GM23338 (cell line): ENCODE results near the gene ITPRID1. TPM values are rescaled to one million over a fixed set of nuclear protein-coding genes. Genes with fewer than 3 reads are reported as not detected.

Source experiments
- ATAC-seq: fragments of 200-7000 bp; cut with Tn5 transposase; 3 replicates; pipeline ENCODE4 v1.9.1; 2020
- DNase-seq: peaks from one replicate; pipeline ENCODE4 v3.0.0-alpha.2; 2015; ENCODE audit warnings: low spot score
- H2AFZ ChIP-seq: fragments of 200-600 bp; sonication (generic); 2 replicates; pipeline ENCODE4 v1.8.0; 2016; ENCODE audit warnings: antibody characterized with exemption, mild to moderate bottlenecking, moderate library complexity
- H3F3A ChIP-seq: fragments of 200-600 bp; sonication (generic); replicated peaks from 2 replicates; pipeline ENCODE4 v1.8.0; 2017; ENCODE audit warnings: antibody characterized with exemption, mixed run types, low read depth
- H3K27ac ChIP-seq: fragments of 200-600 bp; sonication (generic); 2 replicates; pipeline ENCODE4 v1.6.1; 2016; ENCODE audit warnings: low read depth
- H3K27me3 ChIP-seq: fragments of 200-600 bp; sonication (generic); 2 replicates; pipeline ENCODE4 v1.8.0; 2016; ENCODE audit warnings: mild to moderate bottlenecking, mixed run types, moderate library complexity; ENCODE audit not compliant: insufficient read depth
- H3K36me3 ChIP-seq: fragments of 200-600 bp; sonication (generic); 2 replicates; pipeline ENCODE4 v1.8.0; 2016; ENCODE audit warnings: mild to moderate bottlenecking; ENCODE audit not compliant: insufficient read depth
- H3K4me1 ChIP-seq: fragments of 200-600 bp; sonication (generic); 2 replicates; pipeline ENCODE4 v1.8.0; 2016; ENCODE audit warnings: mild to moderate bottlenecking, moderate library complexity; ENCODE audit not compliant: insufficient read depth
- H3K4me2 ChIP-seq: fragments of 200-600 bp; sonication (generic); 2 replicates; pipeline ENCODE4 v1.7.1; 2017; ENCODE audit warnings: mixed run types
- H3K4me3 ChIP-seq: fragments of 200-600 bp; sonication (generic); 2 replicates; pipeline ENCODE4 v1.6.1; 2016; ENCODE audit warnings: mixed run types
- H3K79me2 ChIP-seq: fragments of 200-600 bp; sonication (generic); replicated peaks from 2 replicates; pipeline ENCODE4 v1.8.0; 2017; ENCODE audit warnings: mild to moderate bottlenecking; ENCODE audit not compliant: insufficient read depth
- H3K9me2 ChIP-seq: fragments of 200-600 bp; sonication (generic); 2 replicates; pipeline ENCODE4 v1.8.0; 2017; ENCODE audit not compliant: insufficient read depth
- H4K20me1 ChIP-seq: fragments of 200-600 bp; sonication (generic); replicated peaks from 2 replicates; pipeline ENCODE4 v1.8.0; 2017; ENCODE audit warnings: mild to moderate bottlenecking; ENCODE audit not compliant: insufficient read depth
- H3K27ac Mint-ChIP-seq: 2 replicates; pipeline ENCODE4 v1.8.0; 2020; ENCODE audit warnings: inconsistent platforms, mild to moderate bottlenecking, moderate library complexity, mixed read lengths
- H3K27me3 Mint-ChIP-seq: 3 replicates; pipeline ENCODE4 v1.8.0; 2022; ENCODE audit warnings: low read depth, mild to moderate bottlenecking, moderate library complexity, mixed read lengths, inconsistent platforms; ENCODE audit not compliant: insufficient read depth, poor library complexity
- H3K36me3 Mint-ChIP-seq: 3 replicates; pipeline ENCODE4 v1.8.0; 2021; ENCODE audit warnings: low read depth, mild to moderate bottlenecking, inconsistent platforms, moderate library complexity, mixed read lengths
- H3K4me1 Mint-ChIP-seq: 3 replicates; pipeline ENCODE4 v1.8.0; 2020; ENCODE audit warnings: mild to moderate bottlenecking, inconsistent platforms, mixed read lengths
- H3K4me3 Mint-ChIP-seq: 3 replicates; pipeline ENCODE4 v1.8.0; 2021; ENCODE audit warnings: moderate library complexity, mild to moderate bottlenecking, inconsistent platforms, mixed read lengths
- H3K9me3 Mint-ChIP-seq: 3 replicates; pipeline ENCODE4 v1.8.0; 2020; ENCODE audit warnings: moderate library complexity, mild to moderate bottlenecking, inconsistent platforms, mixed read lengths
- CREB1 ChIP-seq: fragments of 250-450 bp; sonication (Bioruptor Pico); IDR thresholded peaks from 2 replicates; pipeline ENCODE4 v1.5.0; 2020; ENCODE audit warnings: low read depth, mild to moderate bottlenecking, moderate library complexity
- CTCF ChIP-seq, 2 experiments: fragments of 200-600 bp in 1 of 2; sonication (generic) in 1 of 2; conservative IDR thresholded peaks; 2 replicates each; pipeline versions ENCODE4 v1.5.1 to v1.6.1; 2016 to 2017; ENCODE audit warnings: antibody characterized with exemption in 2 of 2, low read depth in 2 of 2, mild to moderate bottlenecking in 2 of 2, moderate library complexity in 1 of 2
- ETS1 ChIP-seq: IDR thresholded peaks from 2 replicates; pipeline ENCODE4 v1.6.1; 2016; ENCODE audit warnings: antibody characterized with exemption
- EZH2 ChIP-seq: fragments of 200-600 bp; sonication (generic); IDR thresholded peaks from one replicate; pipeline ENCODE4 v1.8.0; 2017; ENCODE audit warnings: antibody characterized with exemption, mild to moderate bottlenecking, low read depth; ENCODE audit not compliant: unreplicated experiment
- NANOG ChIP-seq: IDR thresholded peaks from 2 replicates; pipeline ENCODE4 v1.6.1; 2016; ENCODE audit warnings: antibody characterized with exemption, borderline replicate concordance
- POLR2AphosphoS5 ChIP-seq: IDR thresholded peaks from 2 replicates; pipeline ENCODE4 v1.6.1; 2016; ENCODE audit warnings: antibody characterized with exemption, low read depth
- polyA plus RNA-seq: library from polyadenylated mRNA; unstranded; fragments of >200 nt; fragmentation: Nextera tagmentation; extraction: Ambion mirVana; gene quantifications from 2 replicates; pipeline ENCODE4 v1.2.1, GENCODE V29; 2016
- total RNA-seq: library from RNA; depleted of rRNA; stranded (reverse); fragments of >200 nt; shearing (Covaris generic); gene quantifications from 2 replicates; pipeline ENCODE4 v1.2.3, GENCODE V29; 2014
- TF ChIP-seq, protein P1 (sequence below): fragments of 250-450 bp; sonication (Bioruptor Pico); IDR thresholded peaks from 2 replicates; pipeline ENCODE4 v1.5.0; 2020; ENCODE audit warnings: mild to moderate bottlenecking, moderate library complexity

The ITPRID1 gene
- total and polyA plus RNA-seq, 2 experiments from 2014 or later: 0.05 to 0.45 TPM

GRCh38 chr7:31493714-31494181, 20.1 kb upstream of the ITPRID1 start:
- H3K27me3 ChIP-seq: no peaks in the 10 kb centered on the region
- 0 out of 2 replicates have a peak overlapping the region, but pooled peaks have one; percentile 31 for H3K4me2 ChIP-seq
- peaks cover 23% of the 10 kb centered on the region for H3K9me2 ChIP-seq
- no peak overlapping the region; the same call in 1 of the 2 replicates for H2AFZ ChIP-seq
- peak overlapping the region; percentile 24; the same call in 1 of the 2 replicates for H3K27ac ChIP-seq
- H3K4me1 Mint-ChIP-seq: peaks cover 17% of the 10 kb centered on the region
- H3K4me3 ChIP-seq: no peak overlapping the region
- H3K4me1 ChIP-seq: peaks cover 8% of the 10 kb centered on the region
- H3F3A ChIP-seq: no peaks in the 10 kb centered on the region
- peaks cover 9% of the 10 kb centered on the region for H3K27me3 Mint-ChIP-seq
- H3K4me3 Mint-ChIP-seq: no peak overlapping the region
- H4K20me1 ChIP-seq: no peaks in the 10 kb centered on the region
- no peaks in the 10 kb centered on the region; the same call in 2 of the 3 replicates for H3K9me3 Mint-ChIP-seq
- H3K27ac Mint-ChIP-seq: no peak overlapping the region
- DNase-seq (peak; percentile 43), ATAC-seq (peak; percentile 29; the same call in 2 of the 3 replicates)
- no peaks in the 10 kb centered on the region for H3K36me3 ChIP-seq
- peaks cover 6% of the 10 kb centered on the region; the same call in 2 of the 3 replicates for H3K36me3 Mint-ChIP-seq
- H3K79me2 ChIP-seq: no peaks in the 10 kb centered on the region
- TF ChIP-seq CTCF (conservative IDR thresholded peaks at IDR 0.05; ENCODE audit: low read depth in 2 of 2): no peak
- TF ChIP-seq, protein P1, sequence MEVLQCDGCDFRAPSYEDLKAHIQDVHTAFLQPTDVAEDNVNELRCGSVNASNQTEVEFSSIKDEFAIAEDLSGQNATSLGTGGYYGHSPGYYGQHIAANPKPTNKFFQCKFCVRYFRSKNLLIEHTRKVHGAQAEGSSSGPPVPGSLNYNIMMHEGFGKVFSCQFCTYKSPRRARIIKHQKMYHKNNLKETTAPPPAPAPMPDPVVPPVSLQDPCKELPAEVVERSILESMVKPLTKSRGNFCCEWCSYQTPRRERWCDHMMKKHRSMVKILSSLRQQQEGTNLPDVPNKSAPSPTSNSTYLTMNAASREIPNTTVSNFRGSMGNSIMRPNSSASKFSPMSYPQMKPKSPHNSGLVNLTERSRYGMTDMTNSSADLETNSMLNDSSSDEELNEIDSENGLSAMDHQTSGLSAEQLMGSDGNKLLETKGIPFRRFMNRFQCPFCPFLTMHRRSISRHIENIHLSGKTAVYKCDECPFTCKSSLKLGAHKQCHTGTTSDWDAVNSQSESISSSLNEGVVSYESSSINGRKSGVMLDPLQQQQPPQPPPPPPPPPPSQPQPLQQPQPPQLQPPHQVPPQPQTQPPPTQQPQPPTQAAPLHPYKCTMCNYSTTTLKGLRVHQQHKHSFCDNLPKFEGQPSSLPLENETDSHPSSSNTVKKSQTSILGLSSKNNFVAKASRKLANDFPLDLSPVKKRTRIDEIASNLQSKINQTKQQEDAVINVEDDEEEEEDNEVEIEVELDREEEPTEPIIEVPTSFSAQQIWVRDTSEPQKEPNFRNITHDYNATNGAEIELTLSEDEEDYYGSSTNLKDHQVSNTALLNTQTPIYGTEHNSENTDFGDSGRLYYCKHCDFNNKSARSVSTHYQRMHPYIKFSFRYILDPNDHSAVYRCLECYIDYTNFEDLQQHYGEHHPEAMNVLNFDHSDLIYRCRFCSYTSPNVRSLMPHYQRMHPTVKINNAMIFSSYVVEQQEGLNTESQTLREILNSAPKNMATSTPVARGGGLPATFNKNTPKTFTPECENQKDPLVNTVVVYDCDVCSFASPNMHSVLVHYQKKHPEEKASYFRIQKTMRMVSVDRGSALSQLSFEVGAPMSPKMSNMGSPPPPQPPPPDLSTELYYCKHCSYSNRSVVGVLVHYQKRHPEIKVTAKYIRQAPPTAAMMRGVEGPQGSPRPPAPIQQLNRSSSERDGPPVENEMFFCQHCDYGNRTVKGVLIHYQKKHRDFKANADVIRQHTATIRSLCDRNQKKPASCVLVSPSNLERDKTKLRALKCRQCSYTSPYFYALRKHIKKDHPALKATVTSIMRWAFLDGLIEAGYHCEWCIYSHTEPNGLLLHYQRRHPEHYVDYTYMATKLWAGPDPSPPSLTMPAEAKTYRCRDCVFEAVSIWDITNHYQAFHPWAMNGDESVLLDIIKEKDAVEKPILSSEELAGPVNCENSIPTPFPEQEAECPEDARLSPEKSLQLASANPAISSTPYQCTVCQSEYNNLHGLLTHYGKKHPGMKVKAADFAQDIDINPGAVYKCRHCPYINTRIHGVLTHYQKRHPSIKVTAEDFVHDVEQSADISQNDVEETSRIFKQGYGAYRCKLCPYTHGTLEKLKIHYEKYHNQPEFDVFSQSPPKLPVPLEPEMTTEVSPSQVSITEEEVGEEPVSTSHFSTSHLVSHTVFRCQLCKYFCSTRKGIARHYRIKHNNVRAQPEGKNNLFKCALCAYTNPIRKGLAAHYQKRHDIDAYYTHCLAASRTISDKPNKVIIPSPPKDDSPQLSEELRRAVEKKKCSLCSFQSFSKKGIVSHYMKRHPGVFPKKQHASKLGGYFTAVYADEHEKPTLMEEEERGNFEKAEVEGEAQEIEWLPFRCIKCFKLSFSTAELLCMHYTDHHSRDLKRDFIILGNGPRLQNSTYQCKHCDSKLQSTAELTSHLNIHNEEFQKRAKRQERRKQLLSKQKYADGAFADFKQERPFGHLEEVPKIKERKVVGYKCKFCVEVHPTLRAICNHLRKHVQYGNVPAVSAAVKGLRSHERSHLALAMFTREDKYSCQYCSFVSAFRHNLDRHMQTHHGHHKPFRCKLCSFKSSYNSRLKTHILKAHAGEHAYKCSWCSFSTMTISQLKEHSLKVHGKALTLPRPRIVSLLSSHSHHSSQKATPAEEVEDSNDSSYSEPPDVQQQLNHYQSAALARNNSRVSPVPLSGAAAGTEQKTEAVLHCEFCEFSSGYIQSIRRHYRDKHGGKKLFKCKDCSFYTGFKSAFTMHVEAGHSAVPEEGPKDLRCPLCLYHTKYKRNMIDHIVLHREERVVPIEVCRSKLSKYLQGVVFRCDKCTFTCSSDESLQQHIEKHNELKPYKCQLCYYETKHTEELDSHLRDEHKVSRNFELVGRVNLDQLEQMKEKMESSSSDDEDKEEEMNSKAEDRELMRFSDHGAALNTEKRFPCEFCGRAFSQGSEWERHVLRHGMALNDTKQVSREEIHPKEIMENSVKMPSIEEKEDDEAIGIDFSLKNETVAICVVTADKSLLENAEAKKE (CRISPR knock-in tag): no peak
- TF ChIP-seq NANOG: peak; percentile 69; the same call in 1 of the 2 replicates
- TF ChIP-seq EZH2: no peak
- peak; percentile 41; the same call in 1 of the 2 replicates for TF ChIP-seq ETS1
- no peak for TF ChIP-seq POLR2AphosphoS5
- TF ChIP-seq CREB1 (CRISPR knock-in tag): peak; percentile 23; the same call in 1 of the 2 replicates
